ENCODE data around the gene POPDC3.

- TF ChIP-seq, protein P1, sequence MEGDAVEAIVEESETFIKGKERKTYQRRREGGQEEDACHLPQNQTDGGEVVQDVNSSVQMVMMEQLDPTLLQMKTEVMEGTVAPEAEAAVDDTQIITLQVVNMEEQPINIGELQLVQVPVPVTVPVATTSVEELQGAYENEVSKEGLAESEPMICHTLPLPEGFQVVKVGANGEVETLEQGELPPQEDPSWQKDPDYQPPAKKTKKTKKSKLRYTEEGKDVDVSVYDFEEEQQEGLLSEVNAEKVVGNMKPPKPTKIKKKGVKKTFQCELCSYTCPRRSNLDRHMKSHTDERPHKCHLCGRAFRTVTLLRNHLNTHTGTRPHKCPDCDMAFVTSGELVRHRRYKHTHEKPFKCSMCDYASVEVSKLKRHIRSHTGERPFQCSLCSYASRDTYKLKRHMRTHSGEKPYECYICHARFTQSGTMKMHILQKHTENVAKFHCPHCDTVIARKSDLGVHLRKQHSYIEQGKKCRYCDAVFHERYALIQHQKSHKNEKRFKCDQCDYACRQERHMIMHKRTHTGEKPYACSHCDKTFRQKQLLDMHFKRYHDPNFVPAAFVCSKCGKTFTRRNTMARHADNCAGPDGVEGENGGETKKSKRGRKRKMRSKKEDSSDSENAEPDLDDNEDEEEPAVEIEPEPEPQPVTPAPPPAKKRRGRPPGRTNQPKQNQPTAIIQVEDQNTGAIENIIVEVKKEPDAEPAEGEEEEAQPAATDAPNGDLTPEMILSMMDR (IDR thresholded peaks at IDR 0.05): no peak
- TF ChIP-seq POLR2A (IDR thresholded peaks at IDR 0.05): no peak
Measured at GRCh38 chr6:105192707-105193465, 13.1 kb upstream of the POPDC3 start.
